ENCODE measurements around the gene RPS6KA2.

- TF ChIP-seq CTCF (conservative IDR thresholded peaks at IDR 0.05) (no peak), ZFX (IDR thresholded peaks at IDR 0.05) (no peak)
Measured at GRCh38 chr6:166660157-166660688, 33.2 kb upstream of the RPS6KA2 start.

Data from C4-2B (cell line).